Measurements from ENCODE around the gene TACR3. TPM values are rescaled to one million over a fixed set of nuclear protein-coding genes. Genes with fewer than 3 reads are reported as not detected.
"Not testable (repeated sequence)": the region's sequence is repeated elsewhere in the genome, so short reads cannot be mapped to it uniquely, and the experiment has no call there.

TACR3 gene
- total and polyA plus RNA-seq, 8 donors, result 0.16 to 4.6 (median 1.7) TPM; not detected in 1

GRCh38 chr4:103721251-103721650 lies 1.5 kb upstream of the TACR3 start:
- Histone ChIP-seq H3K9me3 (no peaks in the 10 kb centered on the region), H3K27ac (no peak overlapping the region), H3K4me3 (no peak overlapping the region), H3K27me3 (peaks cover 0 to 22% of the 10 kb centered on the region in 2 donors), H3K4me1 (peaks cover 0 to 3% of the 10 kb centered on the region in 2 donors), H3K36me3 (no peaks in the 10 kb centered on the region)
- DNase-seq, result no peak
- peak; percentile 52 for ATAC-seq
- no peak for TF ChIP-seq CTCF (IDR thresholded peaks at IDR 0.05)
- intact Hi-C loops (cut with DNase I), result no loop called here

- no peak for TF ChIP-seq CTCF (IDR thresholded peaks at IDR 0.05)
- Histone ChIP-seq H3K4me3 (no peak overlapping the region), H3K36me3 (no peaks in the 10 kb centered on the region), H3K27ac (no peak overlapping the region), H3K9me3 (no peaks in the 10 kb centered on the region), H3K4me1 (peaks cover 0 to 3% of the 10 kb centered on the region in 2 donors), H3K27me3 (peaks cover 0 to 22% of the 10 kb centered on the region in 2 donors)
- intact Hi-C loops (cut with DNase I), result no loop called here
- ATAC-seq (no peak), DNase-seq (no peak)
Measured at GRCh38 chr4:103720661-103721060, 876 bp upstream of the TACR3 start.

GRCh38 chr4:103719105-103719829 lies 518 bp downstream of the TACR3 start:
- Histone ChIP-seq H3K27ac (no peak overlapping the region), H3K36me3 (no peaks in the 10 kb centered on the region), H3K4me3 (no peak overlapping the region), H3K4me1 (peaks cover 0 to 3% of the 10 kb centered on the region in 2 donors), H3K27me3 (peaks cover 0 to 22% of the 10 kb centered on the region in 2 donors), H3K9me3 (no peaks in the 10 kb centered on the region)
- ATAC-seq (peak; percentile 29), DNase-seq (peak in 3 of 4 donors; percentile 29 to 70 (median 52))
- TF ChIP-seq CTCF (IDR thresholded peaks at IDR 0.05), result no peak
- intact Hi-C loops (cut with DNase I), result no loop called here

- Histone ChIP-seq H3K27me3 (no peaks in the 10 kb centered on the region), H3K9me3 (peaks cover 0 to 7% of the 10 kb centered on the region in 2 donors), H3K4me1 (no peaks in the 10 kb centered on the region), H3K4me3 (no peak overlapping the region), H3K27ac (no peak overlapping the region), H3K36me3 (no peaks in the 10 kb centered on the region)
- intact Hi-C loops (cut with DNase I), result no loop called here
- no peak for DNase-seq
- TF ChIP-seq CTCF (IDR thresholded peaks at IDR 0.05), result no peak
- ATAC-seq, result no peak
Measured at GRCh38 chr4:103692615-103693014, 27.2 kb downstream of the TACR3 start.

GRCh38 chr4:103673983-103674382 lies 45.8 kb downstream of the TACR3 start:
- DNase-seq (no peak), ATAC-seq (no peak)
- Histone ChIP-seq H3K4me1 (no peaks in the 10 kb centered on the region), H3K27me3 (no peaks in the 10 kb centered on the region), H3K27ac (no peak overlapping the region), H3K4me3 (no peak overlapping the region), H3K36me3 (no peaks in the 10 kb centered on the region), H3K9me3 (peaks cover 0 to 9% of the 10 kb centered on the region in 2 donors)
- intact Hi-C loops (cut with DNase I), result no loop called here
- no peak for TF ChIP-seq CTCF (IDR thresholded peaks at IDR 0.05)

- ATAC-seq; DNase-seq; H3K27ac ChIP-seq; H3K4me1 ChIP-seq; intact Hi-C loops (cut with DNase I); H3K27me3 ChIP-seq; H3K36me3 ChIP-seq; H3K9me3 ChIP-seq; H3K4me3 ChIP-seq: not testable (repeated sequence)
Measured at GRCh38 chr4:103666764-103667163, 53.0 kb downstream of the TACR3 start.
